ENCODE results near the gene ASRGL1. TPM values are rescaled to one million over a fixed set of nuclear protein-coding genes. Genes with fewer than 3 reads are reported as not detected.

ASRGL1 gene
- total RNA-seq, 1 donor from 2014 or later, result not detected

DNA sequence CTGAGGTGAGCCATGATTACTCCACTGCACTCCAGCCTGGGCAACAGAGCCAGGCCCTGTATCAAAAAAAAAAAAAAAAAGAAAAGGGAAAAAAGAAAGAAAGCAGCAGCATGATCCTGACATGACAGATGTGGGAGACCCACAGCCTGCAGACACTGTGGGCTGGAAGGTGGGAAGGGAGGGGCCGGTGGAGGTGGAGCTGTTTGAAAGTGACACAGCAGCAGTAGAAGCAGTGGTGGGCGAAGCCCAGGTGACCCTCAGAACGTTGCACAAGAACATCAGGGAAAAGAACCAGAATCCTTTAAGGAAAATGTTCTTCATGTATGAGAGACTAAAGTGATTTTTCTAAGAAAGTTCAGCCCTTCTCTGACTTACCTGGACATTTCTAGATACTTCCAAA is 55.3 kb downstream of the ASRGL1 start:
- no peak for DNase-seq (ENCODE audit: low read depth)

DNA sequence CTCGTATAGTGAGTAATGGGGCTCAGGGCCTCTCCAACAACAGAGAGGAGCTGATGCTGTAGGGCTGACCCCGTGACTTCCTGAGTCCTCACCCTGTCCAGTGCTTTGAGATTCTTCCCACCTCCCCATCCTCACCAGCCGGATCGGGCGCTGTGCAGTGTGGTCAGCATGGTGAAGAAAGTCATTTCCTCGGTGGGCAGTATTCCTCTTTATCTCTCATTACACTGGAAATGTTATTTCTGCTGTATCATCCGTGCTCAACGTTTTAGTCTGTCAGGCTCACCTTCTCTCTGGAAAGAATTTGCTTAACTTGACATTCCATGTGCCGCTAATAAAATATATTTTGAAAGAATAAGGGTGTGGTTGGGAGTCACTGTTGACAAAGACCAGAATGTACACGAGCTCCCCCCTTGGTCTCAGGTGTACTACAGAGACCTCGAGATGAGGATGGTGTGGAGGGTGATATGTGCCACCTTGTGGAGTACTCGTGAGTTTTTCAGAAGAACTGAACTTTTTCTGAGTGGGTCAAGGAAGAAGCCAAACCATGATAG is 55.9 kb downstream of the ASRGL1 start:
- no peak for DNase-seq (ENCODE audit: low read depth)

DNA sequence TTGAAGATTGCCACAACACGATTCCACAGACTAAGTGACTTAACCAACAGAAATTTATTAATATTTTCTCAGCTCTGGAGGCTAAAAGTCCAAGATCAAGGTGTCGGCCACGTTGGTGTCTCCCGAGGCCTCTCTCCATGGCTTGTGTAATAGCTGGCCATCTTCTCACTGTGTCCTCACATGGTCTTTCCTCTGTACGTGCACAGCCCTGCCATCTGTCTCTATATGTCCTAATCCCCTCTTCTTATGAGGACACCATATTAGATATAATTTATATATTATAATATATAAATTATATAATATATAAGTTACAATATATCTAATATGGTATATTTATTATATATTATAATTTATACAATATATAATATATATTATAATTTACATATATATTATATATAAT is 56.5 kb downstream of the ASRGL1 start:
- no peak for DNase-seq (ENCODE audit: low read depth)

DNA sequence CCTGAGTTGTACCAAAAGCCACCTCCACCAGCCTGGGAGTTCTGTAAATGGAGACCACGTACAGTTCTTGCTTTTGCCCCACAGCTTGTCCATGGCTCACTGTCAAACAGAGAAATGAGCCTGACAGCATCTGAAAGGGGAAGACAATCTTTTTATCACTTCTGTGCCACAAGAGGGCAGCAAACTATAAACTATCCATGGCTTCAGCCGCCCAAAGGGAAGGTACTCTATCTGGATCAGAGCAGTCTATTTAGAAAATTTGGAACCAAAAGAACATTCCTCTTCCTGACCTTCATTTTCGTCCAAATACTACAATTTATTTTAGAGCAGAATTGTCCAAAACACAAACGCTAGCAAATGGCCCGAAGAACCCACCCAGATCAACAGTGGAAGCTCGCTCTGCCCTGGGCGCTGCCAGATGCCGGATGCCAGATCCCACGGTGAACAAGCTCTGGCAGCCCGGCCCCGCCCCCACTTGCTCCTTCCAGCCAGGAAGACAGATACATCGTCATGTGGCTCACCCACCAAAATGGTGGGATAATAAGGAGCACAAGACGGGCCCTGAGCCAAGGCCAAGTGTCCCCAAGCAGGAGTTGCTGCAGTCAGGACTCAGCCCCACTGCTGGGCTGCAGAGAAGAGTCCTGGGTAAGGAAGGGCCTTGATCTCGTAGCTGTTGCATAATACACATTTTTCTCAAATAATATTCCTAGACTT is 57.7 kb downstream of the ASRGL1 start:
- DNase-seq (ENCODE audit: low read depth), result peak; percentile 88

DNA sequence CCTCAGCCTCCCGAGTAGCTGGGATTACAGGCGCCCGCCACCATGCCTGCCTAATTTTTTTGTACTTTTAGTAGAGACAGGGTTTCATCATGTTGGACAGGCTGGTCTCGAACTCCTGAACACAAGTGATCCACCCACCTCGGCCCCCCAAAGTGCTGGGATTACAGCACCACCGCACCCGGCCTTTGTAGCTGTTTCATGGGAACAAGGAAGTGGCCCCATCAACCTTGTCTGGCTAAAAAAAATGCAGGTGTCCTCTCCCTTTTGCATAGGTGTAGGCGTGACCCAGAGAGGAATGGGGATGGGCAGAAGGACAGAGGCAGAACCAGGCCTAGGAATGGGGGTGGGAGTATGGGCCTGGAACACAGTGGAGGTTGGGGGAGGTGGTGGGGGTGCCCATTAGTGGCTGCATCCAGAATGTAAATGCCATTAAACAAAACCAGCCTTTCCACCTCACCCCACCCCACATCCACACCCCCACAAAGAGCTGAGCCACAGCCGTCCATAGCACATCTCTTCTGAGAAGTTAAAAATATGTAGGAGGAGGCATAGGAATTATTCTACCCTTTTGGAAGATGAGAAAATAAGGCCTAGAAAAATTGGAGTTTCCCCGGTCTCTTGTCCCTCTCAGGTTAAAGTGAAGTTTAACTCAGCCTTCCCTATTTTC is 58.8 kb downstream of the ASRGL1 start:
- no peak for DNase-seq (ENCODE audit: low read depth)

DNA sequence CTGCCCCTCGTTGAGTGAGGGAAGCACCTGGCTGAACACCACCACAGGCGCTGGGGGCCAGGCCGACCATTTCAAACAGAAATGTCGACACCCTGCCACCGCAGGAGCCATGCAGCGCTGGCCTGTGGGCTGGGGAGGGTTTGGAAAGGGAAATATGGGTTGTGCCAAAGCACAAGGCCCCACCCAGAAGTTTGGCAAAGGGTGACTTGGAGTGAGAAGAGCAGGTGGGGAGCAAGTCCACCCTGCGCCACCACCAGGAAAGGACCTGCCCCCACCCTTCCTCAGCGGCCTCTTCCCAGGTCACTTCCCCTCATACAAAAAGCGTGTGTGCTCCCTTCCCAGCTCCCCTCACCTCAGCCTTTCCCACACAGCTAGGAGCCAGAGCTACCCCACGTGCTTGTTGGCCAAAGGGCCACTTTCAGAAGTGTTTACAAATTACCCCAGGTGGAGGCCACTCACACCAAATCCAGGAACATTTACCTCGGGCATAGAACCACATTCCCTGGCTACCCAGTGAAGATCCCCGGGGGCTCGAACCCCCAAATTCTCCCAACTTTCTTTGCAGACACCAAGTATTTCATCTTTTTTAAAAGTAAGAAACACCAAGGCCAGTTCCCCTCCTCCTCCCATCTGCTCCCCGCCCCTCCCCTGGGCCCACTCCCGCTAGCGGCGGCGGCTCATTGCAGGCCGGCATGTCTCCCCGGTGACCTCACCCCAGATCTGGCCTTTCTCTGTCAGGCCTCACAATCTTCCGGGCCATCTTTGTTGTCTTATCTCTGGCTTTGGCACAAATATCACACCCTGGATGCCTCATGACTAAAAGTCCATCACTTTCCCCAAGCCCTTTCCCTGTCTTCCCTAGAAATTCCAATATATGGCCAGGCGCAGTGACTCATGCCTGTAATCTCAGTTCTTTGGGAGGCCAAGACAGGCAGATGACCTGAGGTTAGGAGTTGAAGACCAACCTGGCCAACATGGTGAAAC is 61.1 kb downstream of the ASRGL1 start:
- DNase-seq (ENCODE audit: low read depth), result peak; percentile 71

DNA sequence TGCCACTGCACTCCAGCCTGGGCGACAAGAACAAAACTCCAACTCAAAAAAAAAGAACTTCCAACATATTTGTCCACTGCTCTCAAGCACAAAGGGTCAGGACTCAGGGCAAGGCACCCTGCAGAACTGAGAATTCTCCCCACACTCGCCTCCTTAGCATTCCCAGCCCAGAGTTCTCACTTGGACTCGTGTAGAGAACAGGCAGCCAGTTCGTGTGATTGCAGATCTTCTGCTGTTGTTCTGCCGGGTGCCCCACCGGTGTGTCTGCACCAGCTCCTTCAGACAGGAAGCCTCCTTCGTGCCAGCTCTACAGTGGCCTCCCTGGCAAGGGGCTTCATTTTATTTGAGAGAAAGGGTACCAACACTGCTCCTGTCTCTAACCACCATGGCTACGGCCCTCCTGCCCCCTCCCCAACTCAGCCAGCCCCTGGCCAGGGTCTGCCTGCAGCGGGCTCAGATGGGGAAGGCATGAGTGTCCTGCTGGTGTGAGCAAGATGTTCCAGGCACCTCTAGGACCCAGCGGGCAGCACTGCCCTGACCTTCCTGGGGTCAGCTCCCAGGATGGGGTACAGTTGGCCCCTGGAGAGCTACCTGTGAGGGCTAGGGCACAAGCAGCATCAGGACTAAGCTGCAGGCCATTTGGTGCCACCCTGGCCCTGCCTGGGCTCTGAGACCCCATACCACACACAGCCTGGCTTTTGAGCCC is 62.1 kb downstream of the ASRGL1 start:
- no peak for DNase-seq (ENCODE audit: low read depth)

DNA sequence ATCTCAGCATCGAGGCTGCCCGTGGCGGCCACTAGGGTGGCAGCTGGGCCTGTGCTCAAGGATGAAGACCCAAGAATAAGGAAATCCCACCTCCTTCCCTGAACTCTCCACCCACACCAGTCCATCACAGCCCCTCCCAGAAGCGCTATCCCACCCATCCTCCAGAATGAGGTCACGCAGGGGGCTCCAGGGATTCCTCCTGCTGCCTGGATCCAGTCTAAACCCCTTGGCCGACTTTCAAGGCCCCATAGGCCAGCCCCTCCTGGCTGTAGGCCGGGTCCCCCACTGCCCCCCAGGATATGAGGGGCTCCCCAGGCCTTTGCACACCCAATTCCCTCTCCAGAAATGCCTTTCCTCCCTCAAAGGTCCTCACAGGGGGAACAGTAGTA is 62.6 kb downstream of the ASRGL1 start:
- DNase-seq (ENCODE audit: low read depth), result no peak

DNA sequence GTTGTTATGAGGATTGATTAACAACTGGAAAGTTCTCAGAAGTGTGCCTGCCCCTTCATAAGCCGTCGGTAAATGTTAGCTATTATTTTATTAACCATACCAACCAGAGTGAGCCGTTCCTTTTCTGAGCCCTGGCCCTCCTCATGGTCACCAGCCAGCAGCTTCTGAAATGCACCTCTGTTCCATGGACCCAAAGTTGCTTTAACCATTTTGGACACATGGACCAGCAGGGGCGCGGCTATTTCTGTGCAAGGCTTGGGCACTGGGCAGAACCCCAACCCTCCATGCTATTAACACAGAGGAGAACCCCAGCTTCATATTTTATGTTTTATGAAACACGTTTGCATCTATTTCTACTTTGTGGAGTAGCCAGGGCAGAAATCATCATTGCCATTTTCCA is 63.0 kb downstream of the ASRGL1 start:
- no peak for DNase-seq (ENCODE audit: low read depth)

DNA sequence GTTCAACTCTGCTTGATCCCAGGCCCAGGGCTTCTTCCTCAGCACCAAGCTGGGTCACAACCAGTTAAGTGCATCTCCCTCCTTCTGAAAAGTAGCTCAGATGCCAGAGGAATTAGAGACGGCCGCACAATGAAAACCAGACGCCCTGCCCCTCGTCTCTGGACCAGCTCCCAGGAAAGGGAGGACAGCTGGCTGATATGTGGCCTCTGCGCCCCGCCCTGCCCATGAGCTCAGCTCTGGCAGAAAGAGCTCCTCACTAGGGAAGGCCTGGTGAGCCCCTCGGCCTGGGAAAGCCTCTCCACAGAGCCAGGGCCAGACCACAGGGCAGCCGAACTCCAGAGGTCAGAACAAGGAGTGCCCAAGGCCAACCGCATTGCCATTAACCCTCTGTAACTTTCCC is 63.5 kb downstream of the ASRGL1 start:
- DNase-seq (ENCODE audit: low read depth), result peak; percentile 99

DNA sequence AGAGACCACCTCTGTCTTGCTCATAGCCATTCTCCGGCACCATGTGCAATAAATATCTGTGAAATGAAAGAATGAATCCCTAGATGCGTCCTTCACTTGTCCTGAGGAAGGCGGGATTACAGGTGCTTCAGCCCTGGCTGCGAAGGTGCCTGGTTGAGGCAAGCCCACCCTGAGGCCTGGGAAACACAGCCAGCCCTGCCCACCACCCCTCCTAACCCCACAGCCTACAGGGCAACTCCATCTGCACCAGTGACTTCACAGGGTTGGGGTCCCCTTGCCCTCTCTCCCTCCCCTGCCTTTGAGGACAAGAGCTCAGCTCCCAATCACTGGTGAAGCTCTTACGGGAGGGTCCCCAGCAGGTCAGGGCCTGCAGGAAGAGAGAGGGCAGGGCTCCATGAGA is 64.1 kb downstream of the ASRGL1 start:
- DNase-seq (ENCODE audit: low read depth), result no peak

DNA sequence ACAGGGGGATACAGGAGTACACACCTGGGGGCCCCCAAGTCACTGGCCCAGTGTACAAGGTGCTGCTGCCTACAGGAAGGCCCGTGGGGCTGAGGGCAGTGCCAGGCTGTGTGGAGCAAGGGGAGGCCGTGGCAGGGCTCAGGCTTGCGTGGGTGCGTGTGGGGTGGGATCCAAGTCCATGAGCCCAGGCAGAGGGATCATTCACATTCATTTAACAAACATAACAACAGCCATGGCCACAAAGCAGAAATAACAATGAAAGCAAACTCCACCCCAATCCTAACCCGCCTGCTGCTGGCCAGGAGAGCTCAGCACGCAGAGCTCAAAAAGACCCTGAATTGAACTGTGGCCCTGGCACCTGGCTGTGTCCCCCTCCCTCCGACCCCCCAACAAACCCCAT is 64.6 kb downstream of the ASRGL1 start:
- no peak for DNase-seq (ENCODE audit: low read depth)

DNA sequence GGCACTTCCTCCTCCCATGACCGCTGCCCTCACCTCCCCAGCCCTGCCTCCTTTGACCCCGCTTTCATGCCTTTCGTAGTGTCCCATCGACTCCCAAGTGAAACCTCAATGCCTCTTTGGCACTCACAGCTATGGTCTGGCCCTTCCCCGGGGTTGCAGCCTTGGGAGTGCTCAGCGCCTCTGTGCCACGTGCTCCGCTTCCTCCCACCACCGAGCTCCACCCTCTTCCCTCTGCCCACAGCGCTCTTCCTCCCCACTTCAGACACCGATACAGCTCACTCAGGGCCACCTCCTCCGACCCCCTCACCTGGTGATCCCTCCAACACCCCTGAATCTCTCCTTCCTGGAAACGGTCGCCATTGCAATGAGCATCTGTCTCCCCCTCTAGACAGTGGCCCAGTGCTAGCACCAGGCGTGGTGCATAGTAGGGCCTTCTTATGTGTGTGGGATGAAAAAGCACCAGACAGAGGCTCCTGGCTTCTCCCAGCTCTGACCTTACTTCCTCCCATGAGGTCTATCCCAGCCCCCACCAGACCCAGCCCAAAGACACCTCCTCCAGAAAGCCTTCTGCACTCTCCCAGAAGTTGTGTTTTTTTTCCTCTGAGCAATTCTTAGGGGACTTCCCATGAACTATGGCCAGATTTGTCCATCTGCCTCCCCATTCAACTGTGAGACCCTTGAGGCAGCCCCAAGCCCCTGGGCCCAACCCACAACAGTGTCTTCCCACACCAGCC is 65.1 kb downstream of the ASRGL1 start:
- DNase-seq (ENCODE audit: low read depth), result no peak

DNA sequence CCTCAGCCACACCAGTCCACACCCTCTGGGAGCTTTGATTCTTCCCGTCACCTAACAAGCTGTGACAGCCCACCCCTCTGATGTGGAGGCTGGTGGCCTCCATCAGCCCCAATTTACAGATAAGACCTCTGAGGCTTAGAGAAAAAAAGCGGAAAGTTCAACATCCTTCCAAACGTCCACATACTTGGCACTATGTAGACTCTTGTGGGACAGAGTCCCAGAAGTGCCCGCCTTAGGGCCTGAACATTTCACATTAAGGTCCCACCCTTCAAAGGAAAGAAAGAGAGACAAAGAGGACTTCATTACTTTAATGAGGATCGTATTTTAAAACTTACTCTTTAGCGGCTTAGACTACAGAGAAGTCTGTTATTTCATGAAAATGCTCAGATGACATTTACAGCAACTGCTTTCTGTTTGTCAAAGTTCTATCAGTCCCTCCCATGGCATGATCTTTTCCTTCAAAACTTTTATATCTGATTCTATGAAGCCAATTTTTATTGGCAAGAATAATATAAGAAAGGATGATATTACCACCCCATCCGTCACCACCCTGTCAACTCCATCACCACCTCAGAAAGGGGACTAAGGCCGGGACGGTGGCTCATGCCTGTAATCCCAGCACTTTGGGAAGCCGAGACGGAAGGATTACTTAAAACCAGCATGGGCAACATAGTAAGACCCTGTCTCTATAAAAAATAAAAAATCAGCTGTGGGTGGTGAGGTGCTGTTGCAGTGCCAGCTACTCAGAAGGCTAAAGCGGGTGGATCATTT is 65.9 kb downstream of the ASRGL1 start:
- no peak for DNase-seq (ENCODE audit: low read depth)

DNA sequence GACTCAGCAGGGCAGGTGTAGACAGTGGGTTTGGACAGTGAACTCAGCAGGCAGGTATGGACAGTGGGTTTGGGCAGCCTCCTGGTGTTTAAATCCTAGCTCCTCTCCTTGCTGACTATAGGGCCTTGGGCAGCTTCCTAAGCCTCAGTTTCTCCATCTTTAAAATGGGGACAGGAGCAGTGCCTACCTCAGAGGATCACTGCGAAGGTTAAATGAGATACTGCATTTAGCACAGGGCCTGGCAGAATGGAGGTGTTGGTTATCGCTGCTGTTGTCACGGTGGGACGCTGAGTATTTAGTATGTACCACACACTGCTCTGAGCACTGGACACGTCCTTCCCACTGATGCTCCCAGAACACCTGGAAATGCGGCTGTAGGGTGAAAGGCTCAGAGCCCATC is 67.2 kb downstream of the ASRGL1 start:
- no peak for DNase-seq (ENCODE audit: low read depth)

DNA sequence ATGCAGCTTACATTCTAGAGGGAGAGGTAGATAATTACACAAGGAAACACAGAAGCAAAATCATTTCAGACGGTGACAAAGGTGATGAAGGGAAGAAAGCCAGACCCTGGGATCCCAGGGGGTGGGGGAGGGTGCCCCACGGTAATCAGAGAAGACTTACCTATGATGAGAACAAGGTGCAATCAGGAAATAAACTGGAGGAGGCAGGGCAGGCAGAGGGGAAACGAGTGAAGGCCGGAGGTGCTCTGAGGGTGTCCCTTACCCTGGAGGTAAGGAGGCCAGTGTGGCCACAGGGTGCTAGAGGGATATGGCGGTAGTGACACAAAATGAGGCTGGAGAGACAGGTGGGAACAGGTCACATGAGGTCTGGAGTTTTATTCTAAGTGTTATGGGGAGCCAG is 67.7 kb downstream of the ASRGL1 start:
- no peak for DNase-seq (ENCODE audit: low read depth)

DNA sequence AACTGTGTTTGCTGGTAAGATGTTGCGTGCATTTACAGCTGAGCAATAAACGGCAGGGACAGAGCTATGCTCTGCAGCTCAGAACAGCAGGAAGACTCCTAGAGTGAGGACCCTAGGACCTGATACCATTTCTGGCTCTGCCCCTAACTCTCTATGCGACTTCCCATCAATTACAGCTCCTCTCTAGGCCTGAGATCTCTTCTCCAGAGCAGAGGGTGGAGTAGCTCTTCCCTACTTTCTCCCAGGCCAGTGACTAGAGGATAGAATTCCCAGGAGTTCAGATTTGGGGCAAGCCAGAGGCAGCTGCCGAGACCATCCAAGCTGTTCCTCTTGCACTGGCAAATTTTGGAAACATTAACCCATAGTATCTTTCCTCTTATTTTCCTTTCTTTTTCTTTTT is 68.8 kb downstream of the ASRGL1 start:
- no peak for DNase-seq (ENCODE audit: low read depth)

DNA sequence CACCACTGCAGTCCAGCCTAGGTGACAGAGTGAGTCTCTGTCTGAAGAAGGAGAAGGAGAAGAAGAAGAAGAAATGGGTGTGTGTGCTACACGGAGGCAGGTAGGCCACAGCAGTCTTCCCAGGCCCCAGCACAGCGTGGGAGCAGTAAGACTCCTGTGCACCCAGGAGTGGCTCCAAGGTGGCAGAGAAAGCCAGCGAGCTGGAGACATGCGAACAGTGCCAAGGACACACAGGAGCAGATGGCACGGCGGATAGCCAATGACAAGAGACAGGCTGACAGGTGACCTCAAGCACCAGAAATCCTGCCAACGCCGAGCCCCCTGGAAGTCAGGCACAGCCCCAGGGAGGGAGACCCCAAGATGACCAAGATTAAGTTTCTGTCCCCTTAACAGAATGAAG is 72.6 kb downstream of the ASRGL1 start:
- no peak for DNase-seq (ENCODE audit: low read depth)

DNA sequence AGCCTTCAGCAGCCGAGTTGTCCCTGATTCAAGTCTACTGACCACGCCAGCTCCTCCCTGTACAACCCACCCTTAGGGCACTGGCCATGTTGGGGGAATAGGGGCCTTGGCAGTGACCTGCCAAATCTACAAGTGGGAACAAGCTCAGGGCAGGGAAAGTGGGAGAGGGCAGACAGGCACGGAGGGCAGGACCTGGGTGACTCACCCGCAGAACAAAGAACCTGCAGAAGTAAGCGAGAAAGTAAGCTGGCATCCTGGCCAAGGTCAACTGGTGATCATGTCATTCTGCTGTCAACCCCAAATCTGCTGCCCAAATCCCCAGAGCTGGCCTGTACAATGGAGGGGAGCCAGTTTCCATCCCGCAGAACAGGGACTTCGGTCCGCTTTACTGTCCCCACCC is 73.7 kb downstream of the ASRGL1 start:
- DNase-seq (ENCODE audit: low read depth), result no peak

DNA sequence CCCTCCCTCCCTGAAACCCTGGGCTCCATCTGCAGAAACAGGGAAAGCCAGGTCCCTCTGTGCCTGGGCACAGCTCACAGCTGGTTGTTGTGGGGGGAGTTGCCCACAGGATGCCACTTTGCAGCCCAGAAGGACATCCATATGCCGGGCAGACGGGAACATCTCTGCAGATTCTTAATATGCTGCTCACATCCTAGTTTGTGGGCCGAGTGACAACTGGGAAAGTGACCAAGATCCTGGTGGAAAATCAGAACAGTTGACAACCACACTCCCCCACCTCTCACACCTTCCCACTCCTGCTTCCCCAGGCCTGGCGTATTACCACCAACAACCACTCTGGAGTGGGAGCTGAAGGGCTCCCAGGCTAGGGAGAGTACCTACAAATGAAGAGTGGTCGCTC is 74.3 kb downstream of the ASRGL1 start:
- no peak for DNase-seq (ENCODE audit: low read depth)

Measured in myocyte (in vitro differentiated cells).